ENCODE measurements around the gene GRIA2. TPM values are rescaled to one million over a fixed set of nuclear protein-coding genes. Genes with fewer than 3 reads are reported as not detected.
"Not testable (repeated sequence)": the region's sequence is repeated elsewhere in the genome, so short reads cannot be mapped to it uniquely, and the experiment has no call there.

The GRIA2 gene
- total RNA-seq (not detected), polyA plus RNA-seq (0.09 TPM)
- long read RNA-seq, donor 1 = 0 reads
- long read RNA-seq, donor 2 = 0 reads
- long read RNA-seq, donor 3 = 0 reads
- long read RNA-seq, donor 4 = 0 reads

DNA sequence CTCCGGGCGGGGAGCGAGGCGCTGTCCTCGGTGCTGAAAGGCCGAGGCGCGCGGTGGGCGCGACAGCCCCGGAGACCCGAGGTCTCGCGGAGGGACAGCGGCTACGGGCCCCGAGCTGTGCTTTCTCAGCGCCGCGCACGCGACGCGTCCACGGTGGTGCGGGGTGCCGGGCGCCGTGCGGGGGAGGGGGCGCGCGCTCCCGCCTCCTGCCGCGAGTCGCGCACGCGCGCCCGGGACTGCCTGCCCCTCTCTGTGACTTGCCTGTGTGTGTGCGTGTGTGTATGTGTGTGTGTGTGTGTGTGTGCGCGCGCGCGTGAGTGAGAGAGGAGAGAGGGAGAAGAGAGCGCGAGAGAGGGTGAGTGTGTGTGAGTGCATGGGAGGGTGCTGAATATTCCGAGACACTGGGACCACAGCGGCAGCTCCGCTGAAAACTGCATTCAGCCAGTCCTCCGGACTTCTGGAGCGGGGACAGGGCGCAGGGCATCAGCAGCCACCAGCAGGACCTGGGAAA is at the start of gene GRIA2:
GRIA2 (plus strand) TSS at position 358 of the 511 bp plus-strand sequence. CDS start 315 bp downstream, outside the sequence.
- WGBS = 3% methylated on average over 57 of the region's 57 CpGs
- H3K9me3 ChIP-seq (ENCODE audit: control insufficient read depth, low read length) = no peaks in the 10 kb centered on the region
- DNase-seq (peak; percentile 40 to 84 (median 79)), ATAC-seq (peak; percentile 81 to 83)
- peaks cover 2% of the 10 kb centered on the region for H3K4me1 ChIP-seq (ENCODE audit: control insufficient read depth, insufficient read depth, low read length)
- H3K27ac ChIP-seq (ENCODE audit: low read length) = no peak within 1 kb of the TSS
- intact Hi-C loops (cut with DNase I) = no loop called here
- no peaks in the 10 kb centered on the region for H3K27me3 ChIP-seq (ENCODE audit: control insufficient read depth, insufficient read depth)
- peak within 1 kb of the TSS; percentile 38 for H3K4me3 ChIP-seq (ENCODE audit: low read length)

DNA sequence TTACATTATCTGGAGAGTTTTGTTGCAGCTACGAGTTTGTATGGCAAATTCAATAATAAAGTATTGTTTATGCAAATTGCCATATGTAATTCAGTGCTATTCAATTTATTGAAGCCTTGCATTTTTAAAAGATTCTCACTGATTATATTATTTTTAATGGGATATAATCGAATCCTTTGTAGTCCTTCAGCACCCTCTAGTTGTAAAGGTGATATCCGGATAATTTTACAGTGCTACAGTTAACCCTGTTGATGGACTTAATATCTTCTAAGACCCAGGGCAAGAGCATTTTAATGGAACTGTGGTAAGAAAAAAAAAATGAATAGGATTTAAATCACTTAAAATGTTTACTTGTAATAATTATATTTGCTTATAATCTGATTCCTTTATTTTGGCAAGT is 48.5 kb upstream of the GRIA2 start:
- ATAC-seq (no peak), DNase-seq (no peak)
- H3K27me3 ChIP-seq (ENCODE audit: control insufficient read depth, insufficient read depth) = no peaks in the 10 kb centered on the region
- no peaks in the 10 kb centered on the region for H3K9me3 ChIP-seq (ENCODE audit: control insufficient read depth, low read length)
- H3K27ac ChIP-seq (ENCODE audit: low read length) = no peak overlapping the region
- intact Hi-C loops (cut with DNase I) = no loop called here
- no peaks in the 10 kb centered on the region for H3K4me1 ChIP-seq (ENCODE audit: control insufficient read depth, insufficient read depth, low read length)
- no peak overlapping the region for H3K4me3 ChIP-seq (ENCODE audit: low read length)
- 32% methylated on average over 3 of the region's 3 CpGs for WGBS

DNA sequence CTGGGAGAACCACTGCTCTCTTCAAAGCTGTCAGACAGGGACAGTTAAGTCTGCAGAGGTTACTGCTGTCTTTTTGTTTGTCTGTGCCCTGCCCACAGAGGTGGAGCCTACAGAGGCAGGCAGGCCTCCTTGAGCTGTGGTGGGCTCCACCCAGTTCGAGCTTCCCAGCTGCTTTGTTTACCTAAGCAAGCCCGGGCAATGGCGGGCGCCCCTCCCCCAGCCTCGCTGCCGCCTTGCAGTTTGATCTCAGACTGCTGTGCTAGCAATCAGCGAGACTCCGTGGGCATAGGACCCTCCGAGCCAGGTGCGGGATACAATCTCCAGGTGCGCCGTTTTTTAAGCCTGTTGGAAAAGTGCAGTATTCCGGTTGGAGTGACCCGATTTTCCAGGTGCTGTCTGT is 40.3 kb upstream of the GRIA2 start:
- H3K4me1 ChIP-seq (ENCODE audit: control insufficient read depth, insufficient read depth, low read length); H3K27ac ChIP-seq (ENCODE audit: low read length); H3K9me3 ChIP-seq (ENCODE audit: control insufficient read depth, low read length); H3K4me3 ChIP-seq (ENCODE audit: low read length); ATAC-seq; DNase-seq; intact Hi-C loops (cut with DNase I); H3K27me3 ChIP-seq (ENCODE audit: control insufficient read depth, insufficient read depth): not testable (repeated sequence)
- 84% methylated on average over 14 of the region's 14 CpGs for WGBS

DNA sequence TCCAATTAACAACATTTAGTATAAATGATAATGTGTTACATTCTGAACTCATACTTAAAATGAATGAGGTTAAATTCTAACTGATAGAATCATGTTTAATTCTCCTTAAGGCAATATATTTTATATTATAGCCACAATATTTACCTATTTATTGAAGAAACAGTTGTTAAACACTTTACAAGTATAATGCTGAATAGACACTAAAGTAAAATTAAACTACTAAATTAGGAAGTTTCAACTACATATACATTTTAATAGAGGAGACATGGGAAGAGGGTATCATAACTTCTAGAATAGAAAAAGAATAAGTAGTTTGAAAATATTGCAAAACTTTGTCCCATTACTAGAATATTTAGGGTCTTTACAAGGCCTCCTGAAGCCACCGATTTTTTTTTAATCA is 36.2 kb upstream of the GRIA2 start:
- Histone ChIP-seq H3K27me3 (ENCODE audit: control insufficient read depth, insufficient read depth) (no peaks in the 10 kb centered on the region), H3K9me3 (ENCODE audit: control insufficient read depth, low read length) (peaks cover 2% of the 10 kb centered on the region), H3K4me3 (ENCODE audit: low read length) (no peak overlapping the region), H3K27ac (ENCODE audit: low read length) (no peak overlapping the region), H3K4me1 (ENCODE audit: control insufficient read depth, insufficient read depth, low read length) (no peaks in the 10 kb centered on the region)
- intact Hi-C loops (cut with DNase I) = no loop called here
- WGBS = 89% methylated on average over 1 of the region's 1 CpG
- DNase-seq (no peak), ATAC-seq (no peak)

DNA sequence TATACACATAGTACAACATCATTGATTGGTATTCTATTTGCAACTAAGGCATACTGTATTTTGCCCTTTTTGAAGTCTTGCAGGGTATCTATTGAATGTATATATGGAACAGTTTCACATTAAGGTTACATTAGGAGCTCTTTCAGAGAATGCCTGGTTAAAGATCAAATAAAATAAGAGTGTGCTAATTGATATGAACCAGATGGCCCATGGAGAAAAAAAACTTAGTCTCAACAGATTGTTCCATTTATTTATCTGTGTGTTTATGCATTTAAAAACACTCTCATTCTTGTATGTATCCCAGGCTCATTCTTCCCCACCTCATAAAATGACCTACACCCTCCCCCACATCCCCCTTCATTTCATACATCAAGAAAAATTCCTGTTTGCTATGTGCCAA is 35.2 kb upstream of the GRIA2 start:
- intact Hi-C loops (cut with DNase I) = no loop called here
- no peak for ATAC-seq
- Histone ChIP-seq H3K4me1 (ENCODE audit: control insufficient read depth, insufficient read depth, low read length) (no peaks in the 10 kb centered on the region), H3K27ac (ENCODE audit: low read length) (no peak overlapping the region), H3K4me3 (ENCODE audit: low read length) (no peak overlapping the region), H3K27me3 (ENCODE audit: control insufficient read depth, insufficient read depth) (no peaks in the 10 kb centered on the region), H3K9me3 (ENCODE audit: control insufficient read depth, low read length) (peaks cover 2% of the 10 kb centered on the region)
- DNase-seq = no peak

DNA sequence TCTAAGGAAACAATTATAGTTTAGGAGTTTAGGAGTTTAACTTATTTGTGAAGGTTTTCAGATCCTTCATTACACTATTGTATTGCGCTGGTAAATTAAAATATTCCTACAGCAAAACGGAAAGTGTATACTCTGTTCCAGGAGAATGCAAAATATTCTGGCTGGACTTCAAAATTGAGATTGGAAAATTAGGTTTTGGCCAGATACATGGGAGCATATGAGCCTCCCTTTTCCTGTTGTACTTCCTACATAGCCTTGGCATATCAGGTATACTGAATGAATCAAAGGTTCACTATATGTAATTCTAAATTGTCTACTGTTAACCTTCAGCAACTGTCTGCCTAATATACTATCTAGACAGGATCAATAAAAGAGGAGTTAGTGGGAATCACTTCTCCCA is 25.2 kb upstream of the GRIA2 start:
- 75% methylated on average over 2 of the region's 2 CpGs for WGBS
- Histone ChIP-seq H3K9me3 (ENCODE audit: control insufficient read depth, low read length) (no peaks in the 10 kb centered on the region), H3K27me3 (ENCODE audit: control insufficient read depth, insufficient read depth) (no peaks in the 10 kb centered on the region), H3K4me1 (ENCODE audit: control insufficient read depth, insufficient read depth, low read length) (no peaks in the 10 kb centered on the region), H3K4me3 (ENCODE audit: low read length) (no peak overlapping the region), H3K27ac (ENCODE audit: low read length) (no peak overlapping the region)
- intact Hi-C loops (cut with DNase I) = no loop called here
- DNase-seq (no peak), ATAC-seq (no peak)

DNA sequence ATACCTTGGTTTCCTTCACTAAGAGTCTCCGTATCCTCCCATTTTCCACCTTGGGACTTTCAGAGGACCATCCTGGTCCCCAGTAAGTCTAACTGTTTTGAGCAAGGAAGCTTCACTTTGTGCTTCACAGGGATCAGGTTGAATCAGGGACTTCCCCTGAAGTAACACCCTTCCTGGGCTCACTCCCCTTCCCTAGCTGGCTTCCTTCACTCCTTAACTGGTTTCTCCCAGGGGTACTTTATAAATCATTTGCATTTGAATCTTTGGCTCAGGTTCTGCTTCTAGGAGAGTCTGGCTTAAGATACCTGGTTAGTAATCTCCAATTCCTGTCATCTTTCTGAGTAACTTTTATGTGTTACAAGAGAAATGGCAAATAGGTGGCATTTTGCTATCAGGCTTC is 24.5 kb upstream of the GRIA2 start:
- Histone ChIP-seq H3K27ac (ENCODE audit: low read length) (no peak overlapping the region), H3K4me1 (ENCODE audit: control insufficient read depth, insufficient read depth, low read length) (no peaks in the 10 kb centered on the region), H3K4me3 (ENCODE audit: low read length) (no peak overlapping the region), H3K27me3 (ENCODE audit: control insufficient read depth, insufficient read depth) (no peaks in the 10 kb centered on the region), H3K9me3 (ENCODE audit: control insufficient read depth, low read length) (no peaks in the 10 kb centered on the region)
- WGBS = 91% methylated on average over 1 of the region's 1 CpG
- no peak for DNase-seq
- ATAC-seq = no peak
- intact Hi-C loops (cut with DNase I) = no loop called here

DNA sequence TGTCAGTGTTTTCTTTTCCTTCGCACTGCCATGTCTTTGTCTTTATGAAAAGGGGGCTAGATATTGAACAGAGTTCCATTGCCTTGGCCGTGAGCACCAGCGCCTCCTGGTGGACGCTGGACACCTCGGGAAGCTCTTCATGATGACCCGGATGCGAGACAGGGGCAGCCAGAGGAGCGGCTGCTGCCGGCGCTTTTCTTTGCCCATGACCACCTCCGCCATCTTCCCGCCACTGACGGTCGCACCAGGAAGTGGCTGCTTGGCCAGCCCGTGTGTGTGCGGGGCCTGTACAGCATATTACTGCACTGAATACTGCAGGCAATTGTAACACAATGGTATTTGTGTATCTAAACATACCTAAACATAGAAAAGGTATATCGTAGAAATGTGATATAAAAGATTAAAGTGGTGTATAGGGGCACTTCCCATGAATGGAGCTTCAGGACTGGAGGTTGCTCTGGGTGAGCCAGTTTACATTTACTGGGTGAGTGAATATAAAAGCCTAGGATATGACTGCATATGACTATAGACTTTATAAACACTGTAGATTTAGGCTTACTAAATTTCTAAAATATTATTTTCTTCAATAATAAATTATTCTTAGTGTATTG is 15.8 kb upstream of the GRIA2 start:
- 78% methylated on average over 17 of the region's 17 CpGs for WGBS
- intact Hi-C loops (cut with DNase I) = no loop called here
- H3K4me1 ChIP-seq (ENCODE audit: control insufficient read depth, insufficient read depth, low read length) = no peaks in the 10 kb centered on the region
- H3K9me3 ChIP-seq (ENCODE audit: control insufficient read depth, low read length) = no peaks in the 10 kb centered on the region
- ATAC-seq = no peak
- no peak overlapping the region for H3K4me3 ChIP-seq (ENCODE audit: low read length)
- H3K27me3 ChIP-seq (ENCODE audit: control insufficient read depth, insufficient read depth) = no peaks in the 10 kb centered on the region
- H3K27ac ChIP-seq (ENCODE audit: low read length) = no peak overlapping the region
- DNase-seq = peak in 2 of 3 donors; percentile 45 to 72

DNA sequence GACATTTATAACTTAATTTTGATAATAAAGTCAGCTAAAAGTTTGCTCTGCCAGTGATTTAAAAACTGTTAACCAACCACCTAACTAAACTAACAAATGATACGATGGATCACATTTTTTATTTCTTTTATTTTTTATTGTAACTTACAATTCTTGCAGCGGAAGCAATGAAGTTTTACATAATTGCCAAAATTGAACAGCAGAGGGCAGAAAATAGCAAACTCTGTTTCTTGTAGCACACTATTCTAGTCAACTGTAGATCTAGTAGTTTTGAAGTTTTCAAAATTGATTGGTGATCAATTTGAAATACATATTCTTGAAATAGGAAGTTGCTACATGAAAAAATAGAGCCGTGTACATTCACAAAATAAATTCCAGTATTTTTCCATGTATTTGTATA is 2.8 kb upstream of the GRIA2 start:
- WGBS = 21% methylated on average over 3 of the region's 3 CpGs
- H3K27me3 ChIP-seq (ENCODE audit: control insufficient read depth, insufficient read depth) = no peaks in the 10 kb centered on the region
- intact Hi-C loops (cut with DNase I) = no loop called here

DNA sequence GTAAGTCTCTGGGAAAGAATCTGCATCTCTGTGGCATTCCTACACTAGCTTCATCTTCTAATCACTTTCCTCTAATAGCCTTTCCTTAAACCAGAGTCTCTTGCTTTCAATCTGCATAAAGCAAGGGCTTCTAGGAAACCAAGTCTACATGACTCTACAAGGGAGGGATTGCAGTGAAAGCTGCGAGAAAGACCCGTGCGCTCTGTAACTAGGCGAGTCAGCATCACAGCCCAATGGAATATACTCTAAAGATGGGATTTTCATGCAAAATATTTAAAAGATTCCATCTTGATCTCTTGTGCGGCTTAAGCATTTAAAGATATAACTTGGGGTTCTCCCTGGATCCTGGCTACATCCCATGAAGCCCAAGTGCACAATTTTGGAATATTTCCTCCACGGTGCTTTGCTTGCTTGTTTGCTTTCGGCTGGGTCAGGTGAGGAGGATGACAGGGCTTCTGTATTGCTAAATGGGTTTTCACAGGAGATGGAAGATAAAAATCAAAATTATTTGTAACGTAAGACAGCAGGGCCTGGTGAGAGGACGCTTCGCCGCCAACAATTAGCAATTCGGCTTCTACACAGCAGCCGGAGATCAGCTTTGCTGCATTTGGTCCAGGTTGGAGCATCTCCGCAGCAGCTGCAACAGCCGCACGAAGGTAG is 687 bp upstream of the GRIA2 start:
- no peaks in the 10 kb centered on the region for H3K27me3 ChIP-seq (ENCODE audit: control insufficient read depth, insufficient read depth)
- DNase-seq (no peak), ATAC-seq (no peak)
- H3K27ac ChIP-seq (ENCODE audit: low read length) = no peak overlapping the region
- WGBS = 18% methylated on average over 16 of the region's 16 CpGs
- no peaks in the 10 kb centered on the region for H3K9me3 ChIP-seq (ENCODE audit: control insufficient read depth, low read length)
- intact Hi-C loops (cut with DNase I) = no loop called here
- H3K4me3 ChIP-seq (ENCODE audit: low read length) = peak overlapping the region; percentile 38
- H3K4me1 ChIP-seq (ENCODE audit: control insufficient read depth, insufficient read depth, low read length) = peaks cover 2% of the 10 kb centered on the region

More for the DNA sequence above, 2.8 kb upstream of the GRIA2 start:
- ATAC-seq (no peak), DNase-seq (no peak)
- Histone ChIP-seq H3K4me1 (ENCODE audit: control insufficient read depth, insufficient read depth, low read length) (peaks cover 2% of the 10 kb centered on the region), H3K9me3 (ENCODE audit: control insufficient read depth, low read length) (no peaks in the 10 kb centered on the region), H3K4me3 (ENCODE audit: low read length) (no peak overlapping the region), H3K27ac (ENCODE audit: low read length) (no peak overlapping the region)

DNA sequence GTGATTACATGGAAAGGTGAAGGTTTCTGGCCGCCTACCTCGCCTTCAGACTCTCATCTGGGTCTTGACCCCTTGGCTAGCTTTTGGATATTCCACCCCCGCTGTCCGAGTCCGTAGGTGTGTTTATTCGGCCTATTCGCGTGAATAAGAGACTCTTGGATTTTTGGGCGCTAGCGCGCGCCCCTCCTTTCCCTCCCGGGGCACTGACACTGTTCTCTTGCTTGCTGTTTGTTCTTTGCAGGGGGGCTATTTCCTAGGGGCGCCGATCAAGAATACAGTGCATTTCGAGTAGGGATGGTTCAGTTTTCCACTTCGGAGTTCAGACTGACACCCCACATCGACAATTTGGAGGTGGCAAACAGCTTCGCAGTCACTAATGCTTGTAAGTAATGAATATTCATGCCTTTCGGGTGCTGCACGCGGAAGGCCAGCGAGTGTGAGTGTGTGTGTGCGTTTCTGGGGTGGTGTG is 932 bp downstream of the GRIA2 start:
- H3K9me3 ChIP-seq (ENCODE audit: control insufficient read depth, low read length) = no peaks in the 10 kb centered on the region
- no peak for ATAC-seq
- intact Hi-C loops (cut with DNase I) = no loop called here

More for the DNA sequence above, 932 bp downstream of the GRIA2 start:
- Histone ChIP-seq H3K4me1 (ENCODE audit: control insufficient read depth, insufficient read depth, low read length) (peaks cover 2% of the 10 kb centered on the region), H3K27ac (ENCODE audit: low read length) (no peak overlapping the region), H3K4me3 (ENCODE audit: low read length) (no peak overlapping the region), H3K27me3 (ENCODE audit: control insufficient read depth, insufficient read depth) (no peaks in the 10 kb centered on the region)
- 4% methylated on average over 24 of the region's 24 CpGs for WGBS
- no peak for DNase-seq
